RPMI8226 (cell line): ENCODE data around the gene GDPD5.

Source experiments
- DNase-seq: peaks from one replicate; pipeline ENCODE4 v3.0.0-alpha.2; 2015

Gene GDPD5

GRCh38 chr11:75487365-75487764, 38.4 kb downstream of the GDPD5 start:
- no peak for DNase-seq

GRCh38 chr11:75485742-75486141, 40.0 kb downstream of the GDPD5 start:
- no peak for DNase-seq

- DNase-seq, result no peak
Observed at GRCh38 chr11:75482931-75483469, 42.7 kb downstream of the GDPD5 start.

GRCh38 chr11:75481922-75482606, 43.7 kb downstream of the GDPD5 start:
- no peak for DNase-seq

- no peak for DNase-seq
Observed at GRCh38 chr11:75481223-75481921, 44.4 kb downstream of the GDPD5 start.

- no peak for DNase-seq
Observed at GRCh38 chr11:75480185-75481175, 45.3 kb downstream of the GDPD5 start.

GRCh38 chr11:75479597-75480145, 46.1 kb downstream of the GDPD5 start:
- DNase-seq, result no peak

- no peak for DNase-seq
Observed at GRCh38 chr11:75478783-75479596, 46.8 kb downstream of the GDPD5 start.

- DNase-seq, result peak; percentile 58
Observed at GRCh38 chr11:75477614-75477935, 48.2 kb downstream of the GDPD5 start.

- peak; percentile 66 for DNase-seq
Observed at GRCh38 chr11:75476739-75477613, 48.8 kb downstream of the GDPD5 start.

- DNase-seq, result peak; percentile 42
Observed at GRCh38 chr11:75475767-75476650, 49.7 kb downstream of the GDPD5 start.

- DNase-seq, result peak; percentile 74
Observed at GRCh38 chr11:75474878-75475766, 50.6 kb downstream of the GDPD5 start.

GRCh38 chr11:75474240-75474639, 51.5 kb downstream of the GDPD5 start:
- DNase-seq, result peak; percentile 29

GRCh38 chr11:75473684-75474083, 52.1 kb downstream of the GDPD5 start:
- DNase-seq, result no peak

- no peak for DNase-seq
Observed at GRCh38 chr11:75472081-75472732, 53.5 kb downstream of the GDPD5 start.

GRCh38 chr11:75471176-75471973, 54.4 kb downstream of the GDPD5 start:
- no peak for DNase-seq

- DNase-seq, result no peak
Observed at GRCh38 chr11:75470476-75471080, 55.2 kb downstream of the GDPD5 start.
